Neural cell (in vitro differentiated cells): ENCODE measurements around the gene MYO7B. TPM values are rescaled to one million over a fixed set of nuclear protein-coding genes. Genes with fewer than 3 reads are reported as not detected.

Source experiments
- H2AFZ ChIP-seq: fragments of 200-600, 300-800 bp; sonication (generic), shearing (Covaris generic); 2 replicates; pipeline ENCODE4 v1.6.0; 2014; ENCODE audit warnings: low read depth, mild to moderate bottlenecking, antibody characterized with exemption, low read length, moderate library complexity
- H3F3A ChIP-seq: fragments of 200-600 bp; shearing (Covaris generic); 2 replicates; pipeline ENCODE4 v1.6.1; 2016; ENCODE audit warnings: mild to moderate bottlenecking, moderate library complexity, mixed read lengths, antibody characterized with exemption, low read length; ENCODE audit not compliant: insufficient read depth, poor library complexity, severe bottlenecking
- H3K27ac ChIP-seq: fragments of 200-600, 300-800 bp; sonication (generic), shearing (Covaris generic); 2 replicates; pipeline ENCODE4 v1.5.1; 2014; ENCODE audit warnings: mild to moderate bottlenecking, low read length, moderate library complexity
- H3K27me3 ChIP-seq: fragments of 300-800, 200-600 bp; sonication (generic), shearing (Covaris generic); 2 replicates; pipeline ENCODE4 v1.6.0; 2014; ENCODE audit warnings: mild to moderate bottlenecking, low read depth, low read length, moderate library complexity; ENCODE audit not compliant: insufficient read depth
- H3K36me3 ChIP-seq: fragments of 300-800, 200-600 bp; sonication (generic), shearing (Covaris generic); 2 replicates; pipeline ENCODE4 v1.5.1; 2014; ENCODE audit warnings: mild to moderate bottlenecking, antibody characterized with exemption, low read length, moderate library complexity; ENCODE audit not compliant: insufficient read depth
- H3K4me2 ChIP-seq: fragments of 300-800, 200-600 bp; sonication (generic), shearing (Covaris generic); 2 replicates; pipeline ENCODE4 v1.6.0; 2014; ENCODE audit warnings: mild to moderate bottlenecking, low read length
- H3K4me3 ChIP-seq: fragments of 300-800, 200-600 bp; sonication (generic), shearing (Covaris generic); 2 replicates; pipeline ENCODE4 v1.5.1; 2014; ENCODE audit warnings: mild to moderate bottlenecking, low read length, moderate library complexity
- H3K79me2 ChIP-seq: fragments of 200-600 bp; shearing (Covaris generic); replicated peaks from 2 replicates; pipeline ENCODE4 v1.6.0; 2014; ENCODE audit warnings: mild to moderate bottlenecking, low read length, moderate library complexity; ENCODE audit not compliant: insufficient read depth
- H3K9ac ChIP-seq: fragments of 300-800, 200-600 bp; sonication (generic), shearing (Covaris generic); 2 replicates; pipeline ENCODE4 v1.6.1; 2016; ENCODE audit warnings: mild to moderate bottlenecking, low read length, mixed read lengths
- H3K9me2 ChIP-seq: fragments of 200-600 bp; shearing (Covaris generic); 2 replicates; pipeline ENCODE4 v1.6.1; 2016; ENCODE audit warnings: mild to moderate bottlenecking, low read length, mixed read lengths; ENCODE audit not compliant: insufficient read depth
- H3K9me3 ChIP-seq: fragments of 200-600, 300-800 bp; sonication (generic), shearing (Covaris generic); 2 replicates; pipeline ENCODE4 v1.6.1; 2016; ENCODE audit warnings: mild to moderate bottlenecking, mixed run types, low read length, moderate library complexity, mixed read lengths
- H4K20me1 ChIP-seq: fragments of 200-600 bp; shearing (Covaris generic); 2 replicates; pipeline ENCODE4 v1.6.1; 2016; ENCODE audit warnings: mild to moderate bottlenecking, mixed run types; ENCODE audit not compliant: insufficient read depth
- CTCF ChIP-seq: fragments of 450-650 bp; IDR thresholded peaks from 2 replicates; pipeline ENCODE4 v1.5.1; 2014; ENCODE audit warnings: antibody characterized with exemption, mild to moderate bottlenecking, moderate library complexity; ENCODE audit not compliant: poor library complexity, severe bottlenecking
- EP300 ChIP-seq: fragments of 450-650 bp; conservative IDR thresholded peaks from 2 replicates; pipeline ENCODE4 v1.6.1; 2014; ENCODE audit warnings: antibody characterized with exemption, mild to moderate bottlenecking, moderate library complexity; ENCODE audit not compliant: poor library complexity, severe bottlenecking
- EZH2 ChIP-seq: fragments of 200-600, 300-800 bp; shearing (Covaris generic), sonication (generic); IDR thresholded peaks from 2 replicates; pipeline ENCODE4 v1.6.1; 2014; ENCODE audit warnings: antibody characterized with exemption, low read length, borderline replicate concordance, mild to moderate bottlenecking; ENCODE audit not compliant: insufficient read depth, poor library complexity, severe bottlenecking
- MXI1 ChIP-seq: fragments of 450-650 bp; conservative IDR thresholded peaks from 2 replicates; pipeline ENCODE4 v1.6.1; 2014; ENCODE audit warnings: antibody characterized with exemption, mild to moderate bottlenecking; ENCODE audit not compliant: poor library complexity, severe bottlenecking
- POLR2AphosphoS5 ChIP-seq: IDR thresholded peaks from 2 replicates; pipeline ENCODE4 v1.6.1; 2012
- RAD21 ChIP-seq: fragments of 450-650 bp; conservative IDR thresholded peaks from 2 replicates; pipeline ENCODE4 v1.6.1; 2014; ENCODE audit warnings: antibody characterized with exemption, mild to moderate bottlenecking, moderate library complexity
- REST ChIP-seq: IDR thresholded peaks from 2 replicates; pipeline ENCODE4 v1.6.1; 2012; ENCODE audit warnings: borderline replicate concordance
- SMC3 ChIP-seq: fragments of 450-650 bp; conservative IDR thresholded peaks from 2 replicates; pipeline ENCODE4 v1.6.1; 2014; ENCODE audit warnings: antibody characterized with exemption, mild to moderate bottlenecking, moderate library complexity; ENCODE audit not compliant: poor library complexity
- TAF1 ChIP-seq: IDR thresholded peaks from 2 replicates; pipeline ENCODE4 v1.6.1; 2012; ENCODE audit warnings: low read depth
- polyA plus RNA-seq: library from polyadenylated mRNA; depleted of rRNA; stranded (reverse); fragments of >200 nt; gene quantifications from 2 replicates; pipeline ENCODE4 v1.2.3, GENCODE V29; 2014

MYO7B gene
- polyA plus RNA-seq, 1 donor from 2014 or later, result 0.16 TPM

- Histone ChIP-seq H3K4me2 (no peak overlapping the region), H3K27me3 (no peaks in the 10 kb centered on the region), H3K4me3 (no peak overlapping the region), H3K9me2 (no peaks in the 10 kb centered on the region), H3K9me3 (no peaks in the 10 kb centered on the region), H3K9ac (no peak overlapping the region), H3K36me3 (no peaks in the 10 kb centered on the region), H3K79me2 (no peaks in the 10 kb centered on the region), H3K27ac (no peak overlapping the region), H3F3A (no peaks in the 10 kb centered on the region), H2AFZ (no peak overlapping the region), H4K20me1 (no peaks in the 10 kb centered on the region)
- TF ChIP-seq POLR2AphosphoS5 (no peak), MXI1 (no peak), CTCF (no peak), EP300 (no peak), SMC3 (no peak), RAD21 (no peak), REST (no peak), EZH2 (no peak), TAF1 (no peak)
These were observed 30.0 kb downstream of the MYO7B start for GRCh38 chr2:127565261-127566138.

GRCh38 chr2:127566139-127566417 is 30.6 kb downstream of the MYO7B start:
- TF ChIP-seq REST, result no peak
- TF ChIP-seq EZH2, result no peak
- TF ChIP-seq POLR2AphosphoS5, result no peak
- TF ChIP-seq CTCF, result no peak
- TF ChIP-seq RAD21, result no peak
- TF ChIP-seq SMC3, result no peak
- no peak for TF ChIP-seq TAF1
- no peak for TF ChIP-seq MXI1
- TF ChIP-seq EP300, result no peak
- no peaks in the 10 kb centered on the region for H3K79me2 ChIP-seq

More at GRCh38 chr2:127566139-127566417, 30.6 kb downstream of the MYO7B start:
- Histone ChIP-seq H3K9ac (no peak overlapping the region), H3F3A (no peaks in the 10 kb centered on the region), H3K9me2 (no peaks in the 10 kb centered on the region), H3K9me3 (no peaks in the 10 kb centered on the region), H3K4me2 (no peak overlapping the region), H2AFZ (no peak overlapping the region), H3K27ac (no peak overlapping the region), H3K4me3 (no peak overlapping the region), H3K36me3 (no peaks in the 10 kb centered on the region), H3K27me3 (no peaks in the 10 kb centered on the region), H4K20me1 (no peaks in the 10 kb centered on the region)
